Type B pancreatic cell (in vitro differentiated cells): ENCODE results near the gene SPOCK2. TPM values are rescaled to one million over a fixed set of nuclear protein-coding genes. Genes with fewer than 3 reads are reported as not detected.
A peak's percentile ranks its signal among the peaks of the same experiment; 100 is the strongest.

Experiments used
- DNase-seq: peaks from one replicate; pipeline ENCODE4 v3.0.0; 2021; ENCODE audit warnings: mixed read lengths; ENCODE audit not compliant: unreplicated experiment; ENCODE audit errors: extremely low spot score
- H3K27ac Mint-ChIP-seq: 2 replicates; pipeline ENCODE4 v1.8.0; 2021; ENCODE audit warnings: mild to moderate bottlenecking, mixed read lengths
- H3K27me3 Mint-ChIP-seq: 2 replicates; pipeline ENCODE4 v1.8.0; 2021; ENCODE audit warnings: mixed read lengths
- H3K36me3 Mint-ChIP-seq: 2 replicates; pipeline ENCODE4 v1.8.0; 2021; ENCODE audit warnings: mixed read lengths
- H3K4me1 Mint-ChIP-seq: one replicate; pipeline ENCODE4 v1.8.0; 2021; ENCODE audit warnings: mixed read lengths; ENCODE audit not compliant: unreplicated experiment
- H3K4me3 Mint-ChIP-seq: 2 replicates; pipeline ENCODE4 v1.8.0; 2021; ENCODE audit warnings: mild to moderate bottlenecking, mixed read lengths
- H3K9me3 Mint-ChIP-seq: 2 replicates; pipeline ENCODE4 v1.8.0; 2021; ENCODE audit warnings: mixed read lengths
- total RNA-seq: library from RNA; stranded (reverse); gene quantifications from 2 replicates; pipeline ENCODE4 v1.2.1, GENCODE V29; 2021; ENCODE audit warnings: low replicate concordance
- TF ChIP-seq, protein P1 (sequence below): fragments of 200-600 bp; sonication (generic); conservative IDR thresholded peaks from 2 replicates; pipeline ENCODE4 v1.5.0; 2021; ENCODE audit warnings: antibody characterized with exemption, mild to moderate bottlenecking

The SPOCK2 gene
- total RNA-seq, 1 donor from 2014 or later = 13.8 TPM

DNA sequence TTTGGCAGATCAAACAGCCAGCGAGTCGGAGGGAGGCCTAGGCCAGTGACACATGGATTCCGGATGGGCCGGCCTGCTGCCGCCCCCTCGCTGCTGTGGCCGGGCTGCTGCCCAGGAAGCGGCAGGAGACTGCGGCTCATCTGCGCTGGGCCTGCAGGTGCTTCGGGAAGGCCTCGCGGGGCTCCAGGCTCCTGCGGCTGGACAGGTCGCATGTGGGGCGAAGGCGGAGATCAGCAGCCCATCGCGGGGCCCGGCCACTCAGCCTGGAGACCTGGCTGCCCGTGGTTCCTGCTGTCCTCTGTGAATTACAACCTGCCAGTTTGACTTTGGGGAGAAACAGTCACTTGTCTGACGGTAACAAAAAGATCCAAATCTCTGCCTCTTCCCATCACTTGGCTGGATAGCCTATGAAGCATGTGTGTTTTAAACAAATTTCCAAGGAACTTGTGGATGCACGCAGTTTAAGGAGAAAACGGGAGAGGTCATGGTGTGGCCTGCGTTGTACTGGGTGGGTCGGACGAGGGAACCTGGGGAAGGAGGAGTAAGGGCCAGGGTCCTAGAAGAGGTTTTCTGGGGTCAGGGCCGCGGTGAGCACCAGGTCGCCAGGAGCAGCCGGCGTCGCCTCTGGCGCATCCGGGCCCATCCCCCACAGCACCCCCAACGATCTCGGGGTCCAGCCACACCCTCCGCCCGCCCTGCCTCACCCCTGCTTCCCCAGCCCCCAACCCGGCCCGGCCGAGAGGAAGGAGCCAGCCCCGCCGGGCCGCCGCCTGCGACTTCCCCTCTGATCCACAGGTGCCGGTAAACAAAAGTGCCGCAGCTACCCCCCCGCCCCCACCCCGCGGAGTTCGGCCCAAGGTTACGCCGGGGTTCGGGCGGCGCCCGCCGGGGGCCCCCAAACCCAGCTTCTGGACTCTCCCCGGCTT is 1.6 kb downstream of the SPOCK2 start:
- no peak for DNase-seq
- H3K36me3 Mint-ChIP-seq = peaks cover 7% of the 10 kb centered on the region
- H3K27me3 Mint-ChIP-seq = peaks cover 66% of the 10 kb centered on the region
- peaks cover 15% of the 10 kb centered on the region for H3K4me1 Mint-ChIP-seq
- H3K4me3 Mint-ChIP-seq = peak overlapping the region; percentile 89
- H3K27ac Mint-ChIP-seq = peak overlapping the region; percentile 38
- TF ChIP-seq, protein P1, sequence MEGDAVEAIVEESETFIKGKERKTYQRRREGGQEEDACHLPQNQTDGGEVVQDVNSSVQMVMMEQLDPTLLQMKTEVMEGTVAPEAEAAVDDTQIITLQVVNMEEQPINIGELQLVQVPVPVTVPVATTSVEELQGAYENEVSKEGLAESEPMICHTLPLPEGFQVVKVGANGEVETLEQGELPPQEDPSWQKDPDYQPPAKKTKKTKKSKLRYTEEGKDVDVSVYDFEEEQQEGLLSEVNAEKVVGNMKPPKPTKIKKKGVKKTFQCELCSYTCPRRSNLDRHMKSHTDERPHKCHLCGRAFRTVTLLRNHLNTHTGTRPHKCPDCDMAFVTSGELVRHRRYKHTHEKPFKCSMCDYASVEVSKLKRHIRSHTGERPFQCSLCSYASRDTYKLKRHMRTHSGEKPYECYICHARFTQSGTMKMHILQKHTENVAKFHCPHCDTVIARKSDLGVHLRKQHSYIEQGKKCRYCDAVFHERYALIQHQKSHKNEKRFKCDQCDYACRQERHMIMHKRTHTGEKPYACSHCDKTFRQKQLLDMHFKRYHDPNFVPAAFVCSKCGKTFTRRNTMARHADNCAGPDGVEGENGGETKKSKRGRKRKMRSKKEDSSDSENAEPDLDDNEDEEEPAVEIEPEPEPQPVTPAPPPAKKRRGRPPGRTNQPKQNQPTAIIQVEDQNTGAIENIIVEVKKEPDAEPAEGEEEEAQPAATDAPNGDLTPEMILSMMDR = peak; percentile 15
- no peaks in the 10 kb centered on the region for H3K9me3 Mint-ChIP-seq

DNA sequence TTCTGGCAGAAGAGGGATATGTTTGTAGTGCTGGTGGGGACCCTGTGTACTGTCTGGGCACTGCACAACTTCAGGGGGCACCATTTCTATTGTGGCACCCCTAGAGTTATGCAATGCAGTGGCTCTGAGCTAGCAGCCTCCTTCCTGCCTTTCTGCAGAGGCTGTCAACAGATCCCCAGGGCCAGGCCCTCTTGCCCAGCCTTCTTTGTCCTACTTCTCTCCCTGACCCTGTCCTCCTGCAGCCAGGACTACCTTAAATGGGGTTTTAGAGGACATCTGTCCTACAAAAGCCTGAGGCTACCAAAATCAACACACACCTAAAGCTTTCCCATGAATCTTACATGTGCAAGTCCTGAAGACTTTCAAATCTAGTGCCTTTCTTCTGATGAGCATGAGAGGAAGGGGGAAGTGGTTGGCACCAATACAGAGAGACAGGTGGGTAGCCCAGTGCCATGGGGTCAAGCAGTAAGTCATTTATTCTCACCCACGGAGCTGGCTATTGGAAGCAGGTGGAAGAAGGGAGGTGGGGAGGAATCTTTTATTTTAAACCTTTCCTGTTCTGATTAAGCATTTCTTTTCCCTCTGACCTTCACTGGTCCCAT is 2.4 kb downstream of the SPOCK2 start:
- H3K27ac Mint-ChIP-seq = peak overlapping the region; percentile 38
- H3K36me3 Mint-ChIP-seq = peaks cover 4% of the 10 kb centered on the region
- TF ChIP-seq, protein P1 = no peak
- peak overlapping the region; percentile 89 for H3K4me3 Mint-ChIP-seq
- H3K9me3 Mint-ChIP-seq = no peaks in the 10 kb centered on the region
- no peak for DNase-seq
- H3K27me3 Mint-ChIP-seq = peaks cover 67% of the 10 kb centered on the region
- peaks cover 15% of the 10 kb centered on the region for H3K4me1 Mint-ChIP-seq

DNA sequence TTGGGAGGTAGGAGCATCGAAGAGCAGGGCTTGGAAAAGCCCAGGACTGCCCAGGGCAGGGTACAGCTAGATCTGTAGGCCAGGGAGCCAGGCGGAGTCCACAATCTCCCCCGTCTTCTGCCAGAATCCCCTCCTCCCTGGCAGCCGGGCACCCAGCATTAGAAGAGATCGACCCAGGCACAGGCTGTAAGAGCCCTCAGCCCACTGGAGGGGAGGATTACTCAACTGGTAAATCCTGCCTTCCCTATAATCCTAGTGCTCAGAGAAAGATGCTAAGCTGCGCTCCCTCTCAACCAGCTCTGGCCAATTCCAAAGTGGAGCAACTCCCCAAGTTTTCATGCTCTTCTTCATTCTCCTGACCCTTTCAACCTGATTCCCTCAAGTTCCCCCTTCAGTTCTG is 3.2 kb downstream of the SPOCK2 start:
- no peak overlapping the region for H3K4me3 Mint-ChIP-seq
- H3K27ac Mint-ChIP-seq = peak overlapping the region; percentile 9
- TF ChIP-seq, protein P1 = no peak
- no peak for DNase-seq
- H3K36me3 Mint-ChIP-seq = peaks cover 4% of the 10 kb centered on the region
- no peaks in the 10 kb centered on the region for H3K9me3 Mint-ChIP-seq
- peaks cover 63% of the 10 kb centered on the region for H3K27me3 Mint-ChIP-seq
- peaks cover 15% of the 10 kb centered on the region for H3K4me1 Mint-ChIP-seq

DNA sequence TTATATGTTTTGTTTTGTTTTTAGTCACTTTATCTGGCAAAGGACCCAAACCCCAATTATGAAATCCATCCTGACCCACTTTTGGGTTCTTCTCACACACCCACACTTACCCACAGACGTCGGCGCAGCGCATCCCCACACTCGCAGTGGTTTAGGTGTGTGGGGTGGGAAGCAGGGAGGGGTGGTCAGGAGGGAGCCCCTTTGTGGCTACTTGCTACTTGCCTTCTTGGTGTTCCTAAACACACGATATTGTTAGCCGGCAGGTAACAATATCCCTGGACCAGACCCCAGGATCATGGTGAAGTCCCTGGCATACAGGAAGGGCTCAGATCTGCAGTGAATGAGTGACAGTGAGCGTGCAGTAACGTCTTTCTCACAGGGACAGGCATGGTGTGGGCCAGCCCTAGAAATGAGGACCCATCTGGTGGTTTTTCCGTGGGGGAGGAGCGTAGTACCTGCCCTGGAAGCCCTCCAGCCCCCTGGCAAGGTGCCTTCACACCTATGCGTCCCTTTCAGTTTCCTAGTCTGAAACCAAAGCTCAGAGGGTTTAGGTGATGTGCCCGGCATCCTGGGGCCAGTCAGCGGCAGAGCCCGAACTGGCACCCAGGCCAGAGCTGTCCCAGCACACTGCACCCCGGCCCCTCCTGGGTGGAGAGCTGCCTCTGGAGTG is 4.4 kb downstream of the SPOCK2 start:
- Mint-ChIP-seq H3K27me3 (peaks cover 51% of the 10 kb centered on the region), H3K36me3 (peaks cover 4% of the 10 kb centered on the region), H3K27ac (no peak overlapping the region), H3K4me1 (peaks cover 14% of the 10 kb centered on the region), H3K4me3 (no peak overlapping the region), H3K9me3 (no peaks in the 10 kb centered on the region)
- TF ChIP-seq, protein P1 = no peak
- no peak for DNase-seq

DNA sequence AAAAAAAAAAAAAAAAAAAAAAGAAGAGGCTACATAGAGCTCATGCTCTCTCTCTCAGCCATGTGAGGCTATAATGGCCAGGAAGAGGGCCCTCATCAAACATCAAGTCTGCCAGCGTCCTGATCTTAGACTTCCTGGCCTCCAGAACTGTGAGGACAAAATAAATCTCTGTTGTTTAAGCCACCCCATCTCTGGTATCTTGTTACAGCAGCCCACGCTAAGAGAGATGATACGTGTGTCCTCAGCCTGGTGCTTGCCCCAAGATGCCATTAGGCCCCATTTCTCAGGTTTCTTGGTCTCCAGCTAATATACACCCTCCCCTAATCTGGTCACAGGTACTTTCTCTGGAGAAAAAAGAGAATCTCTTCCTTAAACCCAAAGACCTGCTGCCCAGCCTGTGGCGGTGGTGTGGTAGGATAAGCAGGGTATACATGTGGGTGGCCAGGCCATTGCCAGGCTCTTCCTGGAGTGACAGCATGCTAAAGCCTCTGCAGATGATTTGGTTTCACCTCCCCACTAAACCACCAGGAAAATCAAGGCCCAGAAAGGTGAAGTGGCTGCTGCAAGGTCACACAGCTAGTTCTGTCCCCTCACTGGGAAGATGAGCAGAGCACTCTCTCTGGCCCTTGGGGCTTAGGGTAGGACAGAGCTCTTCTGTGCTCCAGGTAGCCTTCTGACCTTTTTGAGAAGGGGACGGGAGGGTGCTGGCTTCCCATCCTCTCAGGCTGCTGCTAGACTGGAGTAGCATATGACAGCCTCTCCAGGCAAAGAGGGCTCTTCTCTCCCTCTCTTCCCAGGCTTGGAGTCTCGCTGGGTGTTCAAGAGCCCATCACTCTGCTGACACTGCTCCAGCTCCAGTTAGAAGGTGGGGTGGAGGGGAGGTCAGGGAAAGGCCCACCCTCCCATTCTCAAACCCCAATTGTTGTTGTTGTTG is 5.2 kb downstream of the SPOCK2 start:
- Mint-ChIP-seq H3K36me3 (peaks cover 4% of the 10 kb centered on the region), H3K9me3 (no peaks in the 10 kb centered on the region), H3K4me1 (peaks cover 10% of the 10 kb centered on the region), H3K27ac (no peak overlapping the region), H3K4me3 (no peak overlapping the region), H3K27me3 (peaks cover 45% of the 10 kb centered on the region)
- TF ChIP-seq, protein P1 = no peak
- no peak for DNase-seq
